ENCODE measurements around the gene NPHP3.

The NPHP3 gene

DNA sequence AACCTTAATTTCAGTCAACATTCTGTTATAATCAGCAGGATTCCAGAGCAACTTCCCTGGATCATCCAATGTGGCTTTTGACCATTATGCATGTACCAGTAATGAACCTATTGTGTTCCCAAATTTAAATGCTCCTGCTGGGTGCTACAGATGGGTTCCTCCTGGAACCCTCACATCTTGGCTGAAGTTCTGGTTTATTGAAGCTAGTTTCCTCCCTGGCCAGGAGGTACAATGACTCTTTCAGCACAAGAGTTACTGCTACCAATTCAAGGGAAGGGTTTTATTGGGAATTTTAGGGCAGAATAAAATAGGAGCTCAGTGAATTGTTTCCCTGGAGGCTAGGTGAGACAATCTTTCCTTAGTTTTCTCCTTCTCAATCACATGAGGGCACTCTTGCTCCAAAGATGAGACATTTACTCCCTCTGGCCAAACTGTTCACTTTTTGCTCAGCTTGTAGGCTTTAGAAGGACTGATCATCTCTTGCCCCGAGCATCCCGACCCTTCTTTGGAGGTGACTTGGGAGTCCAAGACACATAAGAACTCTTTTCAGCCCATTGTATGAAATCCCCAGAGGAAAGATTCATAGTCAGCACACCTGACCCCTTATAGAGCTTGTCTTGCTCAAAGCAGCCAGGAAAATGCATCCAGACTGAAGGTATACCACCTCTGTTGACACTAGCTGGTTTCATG, 8.8 kb upstream of the NPHP3 start:
- TF ChIP-seq CTCF (IDR thresholded peaks at IDR 0.05) = peak; percentile 55; the same call in 1 of the 2 replicates

- TF ChIP-seq CTCF (IDR thresholded peaks at IDR 0.05) = peak; percentile 80
Observed at GRCh38 chr3:132726341-132726823, 4.2 kb upstream of the NPHP3 start.

DNA sequence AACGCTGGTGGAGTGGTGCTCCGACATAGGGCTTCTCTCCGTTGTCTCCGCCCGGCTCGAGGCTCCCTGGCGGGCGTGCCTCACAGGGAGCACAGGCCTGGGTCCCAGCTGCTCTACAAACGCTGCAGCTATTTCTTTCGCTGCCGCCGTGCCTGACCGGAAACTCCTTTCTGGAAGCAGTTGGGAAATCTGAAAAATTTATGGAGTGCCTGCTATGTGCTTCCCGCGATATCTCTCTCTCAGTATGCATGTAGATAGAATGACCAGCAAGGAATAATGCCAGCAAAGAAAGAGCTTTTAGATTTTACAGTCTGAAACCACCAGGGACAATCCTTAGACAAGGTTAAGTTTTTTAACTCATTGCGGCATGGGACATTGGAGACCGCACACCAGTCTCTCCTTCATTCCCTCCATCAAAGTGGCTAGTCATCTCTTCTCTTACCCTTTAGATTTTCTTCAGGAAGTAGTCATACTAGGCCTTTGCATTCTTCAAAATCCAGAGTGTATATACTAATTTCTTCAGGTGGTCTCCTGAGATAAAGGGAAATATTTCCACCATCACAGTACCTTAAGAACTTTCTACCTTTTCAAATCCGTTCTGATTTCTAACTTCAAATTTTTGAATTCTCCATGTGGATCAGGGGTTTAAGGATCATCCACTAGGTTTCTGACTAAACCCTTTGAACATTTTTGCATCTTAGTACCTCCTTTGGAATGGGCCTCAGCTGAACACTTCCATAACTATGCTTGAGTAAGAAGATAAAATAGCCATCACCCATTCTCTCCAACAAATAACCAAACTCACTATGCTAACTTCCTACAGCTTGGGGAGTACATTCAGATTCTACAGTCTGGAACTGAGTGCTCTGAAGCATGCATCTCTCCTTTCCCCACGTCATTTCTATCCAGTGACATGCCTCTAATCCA, 1.1 kb upstream of the NPHP3 start:
- no peak for TF ChIP-seq CTCF (IDR thresholded peaks at IDR 0.05)

- TF ChIP-seq CTCF (IDR thresholded peaks at IDR 0.05) = peak; percentile 27
Observed at GRCh38 chr3:132721479-132722164, 587 bp downstream of the NPHP3 start.

DNA sequence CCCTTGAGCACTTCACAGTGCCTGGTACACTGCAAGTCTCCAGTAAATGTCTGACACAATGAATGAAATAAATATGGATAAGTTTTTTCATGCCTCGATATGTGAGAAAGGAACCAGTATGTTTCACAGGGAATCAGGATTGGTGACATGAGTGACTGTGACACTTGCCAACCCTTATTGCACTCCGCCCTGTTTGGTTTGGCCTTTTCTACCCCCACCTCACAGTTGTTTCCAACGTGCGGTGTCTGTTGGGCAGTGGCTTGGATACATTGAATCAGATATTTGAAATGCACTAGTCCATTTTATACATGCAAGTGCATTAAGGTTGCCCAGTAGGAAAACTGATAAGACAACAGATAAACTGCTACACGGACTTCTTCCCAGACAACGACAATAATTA, 2.0 kb downstream of the NPHP3 start:
- no peak for TF ChIP-seq CTCF (IDR thresholded peaks at IDR 0.05)

DNA sequence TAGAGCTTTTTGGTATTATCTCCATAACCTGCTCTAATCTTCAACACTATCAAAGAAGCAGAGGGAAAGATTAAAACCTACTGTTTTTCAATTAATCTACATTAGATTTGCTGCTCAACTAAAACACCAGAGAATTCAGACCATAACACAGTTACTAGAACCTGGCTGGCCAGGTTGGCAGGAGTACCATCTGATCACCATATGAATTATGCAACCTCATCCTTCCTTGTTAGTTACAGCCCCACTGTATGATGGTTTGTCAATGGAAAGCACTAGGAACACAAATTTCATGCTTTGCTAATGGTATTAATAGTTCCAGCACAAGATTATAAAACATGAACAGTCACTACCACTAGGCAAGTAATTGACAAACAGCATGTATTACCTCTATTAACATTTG, 5.8 kb downstream of the NPHP3 start:
- no peak for TF ChIP-seq CTCF (IDR thresholded peaks at IDR 0.05)

DNA sequence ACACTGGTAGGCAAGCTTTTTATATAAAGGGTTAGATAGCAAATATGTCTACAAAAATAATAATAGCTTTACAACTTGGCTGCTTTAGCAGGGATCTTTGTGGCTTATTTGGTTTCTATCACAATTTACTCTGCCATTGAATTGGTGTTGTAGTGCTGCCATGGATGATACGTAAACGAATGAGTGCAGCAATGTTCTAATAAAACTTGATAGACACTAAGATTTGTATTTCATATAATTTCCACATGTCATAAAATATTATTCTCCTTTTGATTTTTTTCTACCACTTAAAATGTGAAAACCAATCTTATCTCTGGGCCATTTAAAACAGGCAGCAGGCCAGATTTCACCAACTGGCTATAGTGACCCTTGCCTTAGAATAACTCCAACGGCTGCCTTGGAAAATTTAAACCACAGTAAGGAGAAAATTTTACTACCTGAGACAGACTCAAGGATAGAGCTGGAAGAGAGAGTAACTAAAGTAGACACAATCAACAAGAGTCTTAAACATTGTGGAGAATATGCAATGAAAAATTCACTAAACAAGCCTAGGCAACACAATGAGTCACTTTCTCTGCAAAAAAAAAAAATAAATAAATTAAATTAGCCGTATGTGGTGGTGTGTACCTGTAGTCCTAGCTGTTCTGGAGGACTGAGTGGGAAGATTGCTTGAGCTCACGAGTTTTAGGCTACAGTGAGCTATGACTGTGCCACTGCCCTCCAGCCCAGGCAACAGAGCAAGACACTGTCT, 8.1 kb downstream of the NPHP3 start:
- TF ChIP-seq CTCF (IDR thresholded peaks at IDR 0.05) = no peak

All from LNCAP (cell line).